Superior temporal gyrus (tissue), 1 donor: ENCODE measurements around the gene ZNF638.

Experiments used
- DNase-seq: peaks from one replicate; pipeline ENCODE4 v3.0.0-alpha.2; 2016; ENCODE audit errors: extremely low spot score

The ZNF638 gene

DNA sequence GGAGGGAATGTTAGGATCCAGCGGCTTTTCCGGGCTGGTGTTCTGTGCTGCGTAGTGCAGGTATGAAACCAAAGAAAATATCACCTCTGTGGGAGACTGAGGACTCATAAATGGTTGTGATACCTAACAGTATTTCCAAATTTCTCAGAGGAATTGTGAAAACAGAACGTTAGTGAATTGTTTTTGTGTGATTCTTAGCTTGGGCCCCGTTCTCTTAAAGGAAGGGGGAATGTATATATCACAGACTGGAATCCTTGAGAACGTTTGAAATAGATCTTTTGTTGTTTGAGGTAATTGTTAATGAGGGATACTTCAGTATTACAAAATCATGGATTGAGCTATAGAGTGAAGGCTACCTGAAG lies 834 bp downstream of the ZNF638 start:
- DNase-seq, result no peak

- no peak for DNase-seq
Observed at GRCh38 chr2:71333619-71334018, 2.0 kb downstream of the ZNF638 start.

GRCh38 chr2:71336384-71336783 lies 4.8 kb downstream of the ZNF638 start:
- no peak for DNase-seq

DNA sequence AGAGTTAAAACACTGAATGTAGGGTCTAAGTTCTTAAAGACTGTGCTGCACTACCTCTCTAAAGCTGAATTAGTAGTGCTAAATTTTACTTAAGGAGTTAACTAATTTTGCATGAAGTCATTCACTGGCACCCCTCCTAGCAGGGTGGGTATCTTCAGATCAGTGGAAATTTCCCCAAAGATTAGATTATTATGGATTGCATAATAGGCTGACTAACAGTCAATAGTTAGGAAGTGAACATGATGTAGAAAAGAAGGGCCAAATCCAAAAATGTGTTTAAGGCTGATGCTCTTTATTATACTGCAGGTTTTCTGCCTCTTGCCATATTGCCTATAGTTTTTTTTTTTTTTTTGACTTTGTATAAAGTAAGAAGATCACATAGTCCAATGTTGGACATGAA lies 5.2 kb downstream of the ZNF638 start:
- no peak for DNase-seq

DNA sequence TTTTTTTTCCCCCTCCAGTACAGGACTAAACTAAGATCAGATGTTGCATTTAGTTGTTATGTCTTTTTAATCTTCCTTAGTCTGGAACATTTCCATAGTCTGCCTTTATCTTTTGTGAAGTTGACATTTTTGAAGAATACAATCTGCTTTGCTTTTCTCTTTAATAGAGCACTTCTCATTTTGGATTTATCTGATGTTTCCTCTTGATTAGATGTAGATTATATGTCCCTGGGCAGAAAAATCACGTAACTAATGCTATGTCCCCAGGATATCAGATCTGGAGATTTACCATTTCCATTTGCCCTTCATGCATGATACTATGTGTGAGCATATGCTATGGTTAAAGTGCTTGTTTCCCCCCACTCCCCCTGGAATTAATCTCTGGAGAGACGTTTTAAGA lies 6.2 kb downstream of the ZNF638 start:
- no peak for DNase-seq

DNA sequence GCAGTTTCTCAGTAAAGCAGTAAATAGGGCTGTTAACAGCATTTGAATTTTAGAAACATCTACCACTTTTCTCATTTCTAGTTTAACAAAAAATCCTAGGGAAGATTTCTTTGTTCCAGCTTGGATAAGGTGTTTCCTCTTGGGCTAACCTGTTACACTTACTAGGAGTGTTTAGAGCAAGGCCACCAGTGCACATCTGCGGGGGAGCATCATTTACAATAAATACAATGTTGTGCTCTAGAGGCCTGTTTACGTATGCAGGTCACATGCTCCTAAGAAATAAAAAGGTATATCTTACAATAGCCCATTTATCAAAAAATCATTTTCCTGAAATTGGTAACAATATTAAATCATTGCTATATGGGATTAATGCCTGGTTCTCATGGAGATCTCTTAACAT lies 8.1 kb downstream of the ZNF638 start:
- DNase-seq, result no peak

DNA sequence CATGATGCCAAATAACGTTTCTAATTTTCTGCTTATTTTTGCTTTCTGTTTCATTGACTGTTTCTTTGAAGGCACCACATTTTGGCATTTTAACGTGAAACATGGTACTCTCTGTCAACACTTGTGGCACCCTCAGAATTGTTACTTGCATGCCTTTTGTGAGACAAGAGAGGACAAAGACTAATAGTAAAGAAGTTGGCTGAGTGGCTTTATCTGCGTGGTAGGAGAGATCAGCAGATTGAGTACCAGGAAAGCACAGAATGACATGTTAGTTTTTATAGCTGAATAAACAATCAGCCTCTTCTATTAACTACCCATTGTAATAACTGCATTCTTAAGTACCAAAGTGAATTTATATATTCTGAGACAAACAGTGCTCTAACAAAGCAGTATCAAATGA lies 8.6 kb downstream of the ZNF638 start:
- no peak for DNase-seq

DNA sequence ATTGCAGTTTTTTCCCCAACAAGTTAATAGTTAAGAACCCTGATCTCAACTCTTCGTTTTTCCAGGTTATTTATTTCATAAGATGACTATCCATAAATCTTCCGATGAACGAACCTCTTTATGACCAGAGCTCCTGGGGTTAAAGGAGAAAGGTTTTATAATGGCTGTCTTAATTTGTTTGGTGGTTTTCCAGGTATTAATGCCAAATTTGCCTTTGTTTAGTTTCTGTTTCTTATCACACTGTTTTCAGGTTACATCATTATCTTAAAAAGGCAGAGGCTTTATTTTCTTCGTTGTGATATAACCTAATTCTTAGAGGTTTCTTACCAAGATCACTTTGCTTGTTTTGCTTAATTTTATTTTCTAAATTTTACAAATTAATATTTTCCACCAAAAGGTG lies 10.1 kb downstream of the ZNF638 start:
- no peak for DNase-seq

DNA sequence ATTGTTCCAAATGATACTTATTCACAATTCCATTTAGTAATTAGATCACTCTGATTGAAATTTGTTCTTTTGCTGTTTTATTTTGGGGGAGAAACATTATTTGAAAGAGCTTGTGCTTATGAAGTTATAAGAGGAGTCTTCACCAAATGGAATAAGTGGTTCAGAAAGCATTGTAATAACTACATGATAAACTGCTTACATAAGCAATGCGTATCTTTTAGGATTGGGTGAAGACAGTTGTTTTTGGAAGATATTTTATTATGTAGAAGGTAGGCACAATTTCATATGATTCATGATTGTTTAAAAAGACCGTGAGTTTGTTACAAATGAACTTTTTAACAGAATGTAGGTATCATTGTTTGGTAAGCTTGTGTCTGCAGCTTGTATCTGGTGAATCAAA lies 14.5 kb downstream of the ZNF638 start:
- DNase-seq, result no peak

DNA sequence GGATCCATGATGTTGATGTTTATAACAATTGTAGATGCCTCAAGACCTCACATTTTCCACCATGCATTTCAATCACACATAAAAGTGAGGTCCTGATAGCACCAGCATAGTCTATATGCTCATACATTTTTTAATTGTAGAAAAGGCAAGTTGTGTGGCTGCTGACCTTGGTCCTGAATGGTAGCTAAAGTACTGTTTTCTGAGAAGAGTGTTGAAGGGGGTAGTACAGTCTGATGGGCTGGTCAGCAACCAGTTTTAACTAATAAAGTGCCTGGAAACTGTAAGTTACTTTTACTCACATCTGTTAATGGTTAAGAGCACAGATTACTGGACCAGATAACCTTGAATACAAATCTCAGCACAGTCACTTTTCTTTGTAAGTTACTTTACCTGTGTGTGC lies 15.9 kb downstream of the ZNF638 start:
- DNase-seq, result no peak

DNA sequence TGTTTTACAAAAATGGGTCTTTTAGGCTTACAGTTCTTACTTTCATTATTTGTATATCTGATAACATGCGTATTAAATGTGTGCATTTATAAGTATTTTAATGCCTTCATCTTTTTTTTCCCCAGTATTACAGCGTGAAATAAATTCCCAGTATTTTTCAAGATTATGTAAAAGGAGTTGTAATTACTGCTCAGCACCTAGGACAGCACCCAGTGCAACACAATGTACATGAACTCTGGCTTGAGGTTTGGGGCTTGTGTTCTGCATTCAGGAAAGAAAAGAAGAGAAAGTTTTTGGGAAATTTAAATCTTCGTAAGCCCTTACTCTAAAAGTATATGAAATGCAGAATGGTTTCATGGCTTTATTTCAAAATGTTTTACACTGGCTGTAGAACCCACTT lies 16.7 kb downstream of the ZNF638 start:
- DNase-seq, result no peak

DNA sequence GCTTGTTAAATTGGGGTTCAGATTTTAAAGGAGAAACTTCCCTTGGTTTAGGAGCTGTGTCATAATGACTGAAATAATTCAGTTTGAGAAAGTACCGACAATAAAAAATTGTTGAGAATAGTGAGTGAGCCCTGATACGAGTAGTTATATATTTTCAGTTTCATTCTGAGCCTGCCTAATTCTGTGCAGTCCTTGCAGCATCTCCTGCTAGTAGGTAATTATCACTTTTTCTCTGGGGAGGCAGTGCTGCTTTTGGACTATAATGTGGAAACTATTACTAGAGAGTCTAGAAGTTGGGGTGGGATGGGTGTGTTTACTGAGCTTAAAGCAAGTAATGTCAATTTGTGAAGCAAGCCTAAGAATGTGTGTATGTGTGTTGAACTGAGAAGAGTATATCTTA lies 21.7 kb downstream of the ZNF638 start:
- DNase-seq, result no peak

- peak; percentile 38 for DNase-seq
Observed at GRCh38 chr2:71358931-71359671, 27.5 kb downstream of the ZNF638 start.

- DNase-seq, result no peak
Observed at GRCh38 chr2:71360434-71360975, 28.9 kb downstream of the ZNF638 start.

DNA sequence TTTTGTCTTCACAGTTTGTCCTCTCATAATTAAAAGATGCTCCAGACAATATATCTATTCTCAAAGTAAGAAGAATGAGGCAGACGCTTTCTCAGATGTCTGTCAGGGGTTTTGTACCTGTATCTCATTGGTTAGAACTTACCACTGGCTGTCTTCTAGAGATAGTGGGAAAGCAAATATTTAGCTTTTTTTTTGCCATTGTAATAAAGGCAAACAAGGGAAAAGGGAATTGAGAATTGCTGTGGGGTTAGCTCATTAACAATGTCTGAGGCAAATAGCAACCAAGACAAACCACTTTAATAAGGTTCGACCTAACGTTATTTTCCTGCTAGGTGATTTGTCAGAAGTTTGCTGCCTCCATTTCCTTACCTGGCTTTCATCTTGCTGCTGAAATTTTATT lies 30.0 kb downstream of the ZNF638 start:
- DNase-seq, result no peak

GRCh38 chr2:71362447-71362846 lies 30.9 kb downstream of the ZNF638 start:
- no peak for DNase-seq

DNA sequence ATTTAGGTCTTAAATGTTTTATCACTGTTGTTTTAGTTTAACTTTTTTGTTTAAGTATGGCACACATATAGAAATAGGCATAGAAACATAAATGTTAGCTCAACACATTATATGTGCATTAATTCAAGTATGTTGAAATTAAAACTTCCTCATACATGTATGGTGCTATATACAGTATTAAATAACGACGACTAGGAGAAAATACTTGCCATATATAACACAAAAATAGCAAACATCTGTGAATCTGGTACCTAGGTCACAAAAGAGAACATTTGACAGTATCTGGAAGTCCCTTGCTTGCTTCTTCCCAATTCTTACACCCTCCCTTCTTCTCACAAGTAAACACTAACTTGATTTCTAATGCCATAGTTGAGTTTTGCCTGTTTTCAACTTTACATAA lies 38.4 kb downstream of the ZNF638 start:
- DNase-seq, result no peak

DNA sequence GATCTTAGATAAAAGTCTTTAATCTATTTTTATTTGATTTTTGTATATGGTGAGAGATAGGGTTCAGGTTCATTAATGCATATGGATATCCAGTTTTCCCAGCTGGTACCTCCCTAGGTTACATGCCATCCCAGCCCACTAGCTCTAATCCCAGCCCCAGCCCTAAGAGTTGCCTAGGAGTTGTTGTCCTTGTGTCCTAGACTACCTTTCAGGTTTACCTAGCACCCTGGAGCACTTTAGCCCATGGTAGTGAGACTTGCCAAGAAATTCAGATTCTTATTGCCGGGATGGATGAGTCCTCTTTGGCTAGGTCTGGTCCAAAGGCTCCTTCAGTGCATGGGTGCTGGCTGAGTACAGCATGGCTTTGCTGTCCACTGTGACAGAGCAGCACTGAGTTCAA lies 40.5 kb downstream of the ZNF638 start:
- DNase-seq, result no peak

- no peak for DNase-seq
Observed at GRCh38 chr2:71379086-71379485, 47.5 kb downstream of the ZNF638 start.

DNA sequence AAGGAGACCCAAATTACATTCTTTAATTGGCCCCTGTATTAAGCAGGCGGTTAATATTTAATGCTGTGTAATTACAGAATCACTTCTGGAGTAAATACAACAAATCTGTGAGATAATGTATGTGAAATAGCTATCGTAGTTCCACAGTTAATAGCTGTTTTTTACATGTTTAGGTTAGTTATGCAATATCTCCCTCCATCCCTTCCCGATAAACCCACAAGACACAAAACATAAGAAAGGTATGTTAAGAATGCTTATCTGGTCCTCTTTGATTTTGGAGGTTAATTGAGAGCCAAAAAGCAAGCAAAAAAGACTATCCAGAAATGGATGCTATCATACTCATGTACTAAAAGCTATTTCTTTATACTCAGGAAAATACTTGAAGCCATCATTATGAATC lies 49.1 kb downstream of the ZNF638 start:
- DNase-seq, result no peak

DNA sequence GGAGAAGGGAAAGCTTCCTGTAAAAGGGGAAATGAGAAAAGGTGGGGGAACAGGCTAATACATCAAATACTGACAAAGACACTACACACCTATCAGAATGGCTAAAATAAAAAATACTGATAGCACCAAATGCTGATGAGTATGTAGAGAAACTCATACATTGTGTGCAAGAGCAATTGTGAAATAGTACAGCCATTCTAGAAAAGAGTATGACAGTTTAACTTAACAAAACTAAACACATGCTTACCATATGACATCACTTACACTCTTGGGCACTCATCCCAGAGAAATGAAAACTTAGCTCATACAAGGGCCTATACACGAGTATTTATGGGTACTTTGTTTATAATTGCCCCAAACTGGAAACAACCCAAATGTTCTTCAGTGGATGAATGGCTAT lies 53.4 kb downstream of the ZNF638 start:
- no peak for DNase-seq

- DNase-seq, result no peak
Observed at GRCh38 chr2:71388214-71388613, 56.6 kb downstream of the ZNF638 start.

GRCh38 chr2:71389384-71390072 lies 57.9 kb downstream of the ZNF638 start:
- peak; percentile 89 for DNase-seq
